Fibroblast of the aortic adventitia (primary cell): Measurements from ENCODE around the gene MAP7D3. TPM values are rescaled to one million over a fixed set of nuclear protein-coding genes. Genes with fewer than 3 reads are reported as not detected.
"Not testable (repeated sequence)": the region's sequence is repeated elsewhere in the genome, so short reads cannot be mapped to it uniquely, and the experiment has no call there.

Experiments used
- DNase-seq: peaks from one replicate; pipeline ENCODE4 v3.0.0-alpha.2; 2010; ENCODE audit warnings: low read depth
- H3K4me3 ChIP-seq: 2 replicates; pipeline ENCODE4 v1.5.1; 2011; ENCODE audit warnings: low read depth, mild to moderate bottlenecking, control low read depth, low read length, moderate library complexity
- CTCF ChIP-seq: IDR thresholded peaks from 2 replicates; pipeline ENCODE4 v1.5.1; 2011; ENCODE audit warnings: mild to moderate bottlenecking, low read length, control low read depth, inconsistent platforms; ENCODE audit not compliant: insufficient read depth
- total RNA-seq: library from RNA; depleted of rRNA; stranded (reverse); fragments of >200 nt; gene quantifications from 2 replicates; pipeline ENCODE4 v1.2.3, GENCODE V29; 2012; ENCODE audit warnings: low replicate concordance

Gene MAP7D3
- total RNA-seq, 1 donor: 18.6 TPM

GRCh38 chrX:136250191-136251040 lies 784 bp downstream of the MAP7D3 start:
- no peak for DNase-seq
- TF ChIP-seq CTCF: no peak
- peak overlapping the region; percentile 74 for H3K4me3 ChIP-seq

- H3K4me3 ChIP-seq: no peak overlapping the region
- DNase-seq: no peak
- TF ChIP-seq CTCF: no peak
Observed at GRCh38 chrX:136246201-136246600, 5.0 kb downstream of the MAP7D3 start.

GRCh38 chrX:136237849-136238248 lies 13.4 kb downstream of the MAP7D3 start:
- not testable (repeated sequence) for DNase-seq, H3K4me3 ChIP-seq

- TF ChIP-seq CTCF: no peak
- H3K4me3 ChIP-seq: no peak overlapping the region
- DNase-seq: no peak
Observed at GRCh38 chrX:136237074-136237473, 14.1 kb downstream of the MAP7D3 start.

- DNase-seq: no peak
- TF ChIP-seq CTCF: no peak
- H3K4me3 ChIP-seq: no peak overlapping the region
Observed at GRCh38 chrX:136228839-136229207, 22.4 kb downstream of the MAP7D3 start.

- no peak for TF ChIP-seq CTCF
- H3K4me3 ChIP-seq: no peak overlapping the region
- DNase-seq: no peak
Observed at GRCh38 chrX:136227948-136228838, 23.0 kb downstream of the MAP7D3 start.

- no peak for DNase-seq
- H3K4me3 ChIP-seq: no peak overlapping the region
- no peak for TF ChIP-seq CTCF
Observed at GRCh38 chrX:136227074-136227473, 24.1 kb downstream of the MAP7D3 start.
